Duodenal mucosa (tissue), 2 donors: ENCODE measurements around the gene GREM1.

Experiments used
- H3K27ac ChIP-seq: one replicate; pipeline ENCODE4 v1.7.0; 2013; ENCODE audit warnings: low read depth, low read length
- H3K27me3 ChIP-seq, 2 donors: one replicate each; pipeline ENCODE4 v1.7.0; 2013; ENCODE audit warnings: low read length in 2 of 2, control low read depth in 1 of 2; ENCODE audit not compliant: insufficient read depth in 2 of 2, control insufficient read depth in 1 of 2
- H3K36me3 ChIP-seq, 2 donors: one replicate each; pipeline ENCODE4 v1.7.0; 2013; ENCODE audit warnings: low read length in 2 of 2, control low read depth in 1 of 2; ENCODE audit not compliant: insufficient read depth in 2 of 2, control insufficient read depth in 1 of 2
- H3K4me1 ChIP-seq, 2 donors: one replicate each; pipeline ENCODE4 v1.7.0; 2013; ENCODE audit warnings: low read length in 2 of 2, control low read depth in 1 of 2; ENCODE audit not compliant: insufficient read depth in 2 of 2, control insufficient read depth in 1 of 2
- H3K4me3 ChIP-seq, 2 donors: one replicate each; pipeline ENCODE4 v1.7.0; 2013; ENCODE audit warnings: low read length in 2 of 2, low read depth in 1 of 2
- H3K9ac ChIP-seq, 2 donors: one replicate each; pipeline ENCODE4 v1.7.0; 2013; ENCODE audit warnings: low read length in 2 of 2, low read depth in 1 of 2
- H3K9me3 ChIP-seq, 2 donors: one replicate each; pipeline ENCODE4 v1.7.0; 2013; ENCODE audit warnings: low read length in 2 of 2, control low read depth in 1 of 2; ENCODE audit not compliant: control insufficient read depth in 1 of 2

Gene GREM1

GRCh38 chr15:32717426-32718226 lies at the start of gene GREM1:
Gene GREM1 (plus strand): TSS chr15:32718004. CDS start chr15:32730691, 12,687 bp downstream.
- Histone ChIP-seq H3K27ac (no peak within 1 kb of the TSS), H3K9me3 (no peaks in the 10 kb centered on the region), H3K36me3 (no peaks in the 10 kb centered on the region), H3K4me3 (peak within 1 kb of the TSS; percentile 63), H3K4me1 (peaks cover 3 to 14% of the 10 kb centered on the region in 2 donors), H3K27me3 (peaks cover 68 to 69% of the 10 kb centered on the region in 2 donors), H3K9ac (peak within 1 kb of the TSS in 1 of 2 donors; percentile 26)

GRCh38 chr15:32668942-32669341 lies 48.9 kb upstream of the GREM1 start:
- Histone ChIP-seq H3K4me3 (no peak overlapping the region), H3K4me1 (no peaks in the 10 kb centered on the region), H3K9me3 (no peaks in the 10 kb centered on the region), H3K27me3 (no peaks in the 10 kb centered on the region), H3K9ac (no peak overlapping the region), H3K27ac (no peak overlapping the region), H3K36me3 (no peaks in the 10 kb centered on the region)

- Histone ChIP-seq H3K27me3 (no peaks in the 10 kb centered on the region), H3K9ac (no peak overlapping the region), H3K36me3 (no peaks in the 10 kb centered on the region), H3K27ac (no peak overlapping the region), H3K9me3 (no peaks in the 10 kb centered on the region), H3K4me1 (no peaks in the 10 kb centered on the region), H3K4me3 (no peak overlapping the region)
Observed at GRCh38 chr15:32669896-32670611, 47.8 kb upstream of the GREM1 start.

GRCh38 chr15:32670623-32671022 lies 47.2 kb upstream of the GREM1 start:
- Histone ChIP-seq H3K9me3 (no peaks in the 10 kb centered on the region), H3K4me1 (no peaks in the 10 kb centered on the region), H3K27ac (no peak overlapping the region), H3K4me3 (no peak overlapping the region), H3K36me3 (no peaks in the 10 kb centered on the region), H3K9ac (no peak overlapping the region), H3K27me3 (no peaks in the 10 kb centered on the region)

- H3K36me3 ChIP-seq = no peaks in the 10 kb centered on the region
- H3K9ac ChIP-seq = no peak overlapping the region
Observed at GRCh38 chr15:32671339-32672325, 46.2 kb upstream of the GREM1 start.

GRCh38 chr15:32674681-32675080 lies 43.1 kb upstream of the GREM1 start:
- H3K9me3 ChIP-seq = no peaks in the 10 kb centered on the region
- no peaks in the 10 kb centered on the region for H3K4me1 ChIP-seq
- no peak overlapping the region for H3K27ac ChIP-seq
- H3K4me3 ChIP-seq = no peak overlapping the region
- no peak overlapping the region for H3K9ac ChIP-seq
- no peaks in the 10 kb centered on the region for H3K36me3 ChIP-seq
- no peaks in the 10 kb centered on the region for H3K27me3 ChIP-seq

More at GRCh38 chr15:32671339-32672325, 46.2 kb upstream of the GREM1 start:
- no peaks in the 10 kb centered on the region for H3K4me1 ChIP-seq
- H3K27me3 ChIP-seq = no peaks in the 10 kb centered on the region
- H3K9me3 ChIP-seq = no peaks in the 10 kb centered on the region
- no peak overlapping the region for H3K4me3 ChIP-seq
- H3K27ac ChIP-seq = no peak overlapping the region

- no peaks in the 10 kb centered on the region for H3K4me1 ChIP-seq
- H3K4me3 ChIP-seq = no peak overlapping the region
- H3K36me3 ChIP-seq = no peaks in the 10 kb centered on the region
- H3K27ac ChIP-seq = no peak overlapping the region
- H3K9me3 ChIP-seq = no peaks in the 10 kb centered on the region
- H3K9ac ChIP-seq = no peak overlapping the region
- H3K27me3 ChIP-seq = no peaks in the 10 kb centered on the region
Observed at GRCh38 chr15:32675466-32675865, 42.3 kb upstream of the GREM1 start.

- Histone ChIP-seq H3K9me3 (no peaks in the 10 kb centered on the region), H3K4me1 (no peaks in the 10 kb centered on the region), H3K36me3 (no peaks in the 10 kb centered on the region), H3K4me3 (no peak overlapping the region), H3K27ac (no peak overlapping the region), H3K27me3 (no peaks in the 10 kb centered on the region), H3K9ac (no peak overlapping the region)
Observed at GRCh38 chr15:32676169-32676568, 41.6 kb upstream of the GREM1 start.

- H3K9ac ChIP-seq = no peak overlapping the region
- no peak overlapping the region for H3K27ac ChIP-seq
- H3K9me3 ChIP-seq = no peaks in the 10 kb centered on the region
- H3K36me3 ChIP-seq = no peaks in the 10 kb centered on the region
- no peaks in the 10 kb centered on the region for H3K4me1 ChIP-seq
- H3K4me3 ChIP-seq = no peak overlapping the region
- H3K27me3 ChIP-seq = no peaks in the 10 kb centered on the region
Observed at GRCh38 chr15:32677238-32677750, 40.5 kb upstream of the GREM1 start.
